ENCODE data around the gene TMOD2. TPM values are rescaled to one million over a fixed set of nuclear protein-coding genes. Genes with fewer than 3 reads are reported as not detected.

Gene TMOD2
- total RNA-seq, 1 experiment from 2014 or later, result 5.7 TPM

DNA sequence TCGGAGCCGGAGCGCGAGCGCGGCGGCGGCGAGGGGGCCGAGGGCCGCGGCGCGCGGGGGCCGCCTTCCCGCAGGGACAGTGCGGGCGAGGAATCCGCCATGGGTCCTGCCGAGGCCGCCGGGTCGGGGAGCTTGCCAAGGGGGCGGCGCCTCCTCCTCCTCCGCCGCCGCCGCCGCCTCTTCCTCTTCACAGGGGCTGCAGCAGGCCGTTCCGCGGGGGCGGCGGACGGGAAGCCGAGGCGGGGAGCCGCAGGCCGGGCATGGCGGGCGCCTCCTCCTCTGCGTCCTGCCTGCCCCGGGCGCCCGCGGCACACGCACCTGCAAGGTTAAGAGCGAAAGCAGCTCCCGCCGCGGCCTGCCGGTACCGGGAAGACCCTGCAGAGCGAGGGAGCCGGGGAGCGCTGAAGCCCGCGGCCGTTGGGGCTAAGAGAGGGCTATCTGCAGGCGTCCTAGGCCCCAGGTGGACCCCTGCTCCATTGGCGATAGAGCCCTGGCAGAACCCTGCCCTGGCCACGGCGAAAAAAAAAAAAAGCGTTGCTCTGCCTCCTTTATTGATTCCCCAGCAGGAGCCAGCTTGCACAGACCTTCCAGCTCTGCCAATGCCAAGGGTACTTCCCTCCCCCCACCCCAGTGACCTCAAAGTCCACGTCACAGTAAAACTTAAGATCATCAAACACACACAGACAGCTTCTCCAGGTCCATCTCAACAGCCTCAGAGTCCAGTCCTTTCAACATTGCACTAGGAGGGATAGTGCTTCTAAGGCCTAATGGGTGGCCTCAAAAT is 13.7 kb upstream of the TMOD2 start, which contains the start of gene LYSMD2 (continued):
- no peak for TF ChIP-seq RAD21 (IDR thresholded peaks at IDR 0.05; ENCODE audit: low read depth)

DNA sequence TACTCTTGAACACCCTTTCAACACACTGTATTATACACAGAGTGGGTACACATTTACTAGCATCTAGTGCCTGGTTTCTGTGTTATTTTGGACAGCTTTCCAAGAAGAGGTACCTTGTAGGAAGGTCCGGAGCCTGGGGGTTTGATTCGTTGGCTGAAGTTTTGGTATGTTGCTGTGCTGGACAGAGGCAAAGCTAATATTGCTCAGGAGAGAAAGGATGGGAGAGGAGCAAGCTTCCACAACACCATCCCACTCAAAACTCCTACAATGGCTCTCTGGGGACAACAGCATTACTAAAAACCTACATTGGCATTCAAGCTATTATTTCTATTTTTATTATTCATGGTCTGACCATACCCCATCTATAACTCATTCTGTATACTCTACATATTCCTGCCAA is 12.8 kb upstream of the TMOD2 start:
- no peak overlapping the region for H3K27ac ChIP-seq (ENCODE audit: low read depth, low read length)
- ATAC-seq, result no peak
- H3K36me3 ChIP-seq (ENCODE audit: control insufficient read depth in 1 of 2, insufficient read depth in 2 of 2, low read length in 2 of 2), result no peaks in the 10 kb centered on the region
- RAD21 ChIA-PET (ENCODE audit: low non-redundant PET in 1 of 2, low total read pairs in 2 of 2, uncharacterized antibody in 2 of 2, unreplicated experiment in 2 of 2), result no interaction called here
- H3K9me2 ChIP-seq (ENCODE audit: insufficient read depth), result no peaks in the 10 kb centered on the region
- TF ChIP-seq, protein P1, sequence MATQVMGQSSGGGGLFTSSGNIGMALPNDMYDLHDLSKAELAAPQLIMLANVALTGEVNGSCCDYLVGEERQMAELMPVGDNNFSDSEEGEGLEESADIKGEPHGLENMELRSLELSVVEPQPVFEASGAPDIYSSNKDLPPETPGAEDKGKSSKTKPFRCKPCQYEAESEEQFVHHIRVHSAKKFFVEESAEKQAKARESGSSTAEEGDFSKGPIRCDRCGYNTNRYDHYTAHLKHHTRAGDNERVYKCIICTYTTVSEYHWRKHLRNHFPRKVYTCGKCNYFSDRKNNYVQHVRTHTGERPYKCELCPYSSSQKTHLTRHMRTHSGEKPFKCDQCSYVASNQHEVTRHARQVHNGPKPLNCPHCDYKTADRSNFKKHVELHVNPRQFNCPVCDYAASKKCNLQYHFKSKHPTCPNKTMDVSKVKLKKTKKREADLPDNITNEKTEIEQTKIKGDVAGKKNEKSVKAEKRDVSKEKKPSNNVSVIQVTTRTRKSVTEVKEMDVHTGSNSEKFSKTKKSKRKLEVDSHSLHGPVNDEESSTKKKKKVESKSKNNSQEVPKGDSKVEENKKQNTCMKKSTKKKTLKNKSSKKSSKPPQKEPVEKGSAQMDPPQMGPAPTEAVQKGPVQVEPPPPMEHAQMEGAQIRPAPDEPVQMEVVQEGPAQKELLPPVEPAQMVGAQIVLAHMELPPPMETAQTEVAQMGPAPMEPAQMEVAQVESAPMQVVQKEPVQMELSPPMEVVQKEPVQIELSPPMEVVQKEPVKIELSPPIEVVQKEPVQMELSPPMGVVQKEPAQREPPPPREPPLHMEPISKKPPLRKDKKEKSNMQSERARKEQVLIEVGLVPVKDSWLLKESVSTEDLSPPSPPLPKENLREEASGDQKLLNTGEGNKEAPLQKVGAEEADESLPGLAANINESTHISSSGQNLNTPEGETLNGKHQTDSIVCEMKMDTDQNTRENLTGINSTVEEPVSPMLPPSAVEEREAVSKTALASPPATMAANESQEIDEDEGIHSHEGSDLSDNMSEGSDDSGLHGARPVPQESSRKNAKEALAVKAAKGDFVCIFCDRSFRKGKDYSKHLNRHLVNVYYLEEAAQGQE (IDR thresholded peaks at IDR 0.05; ENCODE audit: low read depth), result peak; percentile 39
- TF ChIP-seq SIN3A (IDR thresholded peaks at IDR 0.05; ENCODE audit: low read depth), result no peak
- peak overlapping the region; percentile 58 for H2AFZ ChIP-seq (ENCODE audit: low read depth, low read length, poor library complexity, severe bottlenecking)
- peaks cover 12 to 19% of the 10 kb centered on the region in 2 experiments for H3K4me1 ChIP-seq (ENCODE audit: control insufficient read depth in 1 of 2, insufficient read depth in 2 of 2, low read length in 2 of 2)
- CTCF ChIA-PET, result interaction anchor here (1.9 to 3.1 kb wide), 2 partner anchors 37 to 89 kb away, joined by 5 to 8 read pairs; no protein-coding TSS in a partner anchor
- H3K79me2 ChIP-seq (ENCODE audit: insufficient read depth, low read length), result no peaks in the 10 kb centered on the region; the same call in 1 of the 2 replicates
- H3K9ac ChIP-seq (ENCODE audit: low read length), result no peak overlapping the region
- BruUV-seq (replicated peaks), result no TSS peak
- H3K4me3 ChIP-seq (replicated peaks in 1 of 2; ENCODE audit: low read depth in 1 of 2, low read length in 2 of 2), result 0 out of 4 replicates have a peak overlapping the region, but pooled peaks of 1 of the 2 experiments have one; percentile 56
- POLR2A ChIA-PET, result no interaction called here
- peak overlapping the region; percentile 73 for H3K4me2 ChIP-seq (ENCODE audit: low read length)
- no peaks in the 10 kb centered on the region for H3K27me3 ChIP-seq (ENCODE audit: insufficient read depth, low read length)
- DNase-seq (ENCODE audit: low read depth, low spot score), result no peak
- no peaks in the 10 kb centered on the region for H4K20me1 ChIP-seq (ENCODE audit: insufficient read depth)
- H3K9me3 ChIP-seq (ENCODE audit: control insufficient read depth in 1 of 2, insufficient read depth in 1 of 2, low read depth in 1 of 2, low read length in 2 of 2), result no peaks in the 10 kb centered on the region
- intact Hi-C loops (cut with micrococcal nuclease), result no loop called here
